ENCODE measurements around the gene TNFSF4. TPM values are rescaled to one million over a fixed set of nuclear protein-coding genes. Genes with fewer than 3 reads are reported as not detected.

Gene TNFSF4
- total and polyA plus RNA-seq, 2 donors (not counting 1 experiment from before 2014, with no cell fraction given) = 3.3 to 20.9 TPM

DNA sequence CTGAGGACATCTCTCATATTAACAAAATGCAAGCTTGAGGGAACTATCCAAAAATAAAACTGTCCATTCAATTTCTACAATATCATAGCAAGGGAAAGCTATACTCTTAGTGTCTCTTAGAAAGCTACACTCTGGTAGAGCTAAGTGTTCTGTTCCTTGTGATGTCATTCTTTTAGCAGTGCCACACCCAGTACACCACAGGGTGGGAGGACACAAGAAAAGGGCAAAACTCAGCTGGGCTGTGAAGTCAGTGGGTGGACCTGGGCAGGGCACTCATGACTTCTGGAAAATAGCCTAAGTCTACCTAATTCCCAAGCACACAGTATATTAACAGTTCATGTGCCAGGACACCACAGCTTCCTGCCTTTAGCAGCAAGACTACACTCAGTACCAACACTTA is 42.2 kb upstream of the TNFSF4 start:
- Histone ChIP-seq H3K9me3 (ENCODE audit: control insufficient read depth, insufficient read depth, low read depth, low read length) (no peaks in the 10 kb centered on the region), H3K79me2 (ENCODE audit: control insufficient read depth, insufficient read depth, low read length) (no peaks in the 10 kb centered on the region), H3K27ac (ENCODE audit: insufficient read depth, low read length) (no peak overlapping the region), H2AFZ (ENCODE audit: low read length) (no peak overlapping the region), H3K4me3 (replicated peaks in 1 of 4; ENCODE audit: control extremely low read depth in 1 of 4, insufficient read depth in 1 of 4, low read depth in 3 of 4, low read length in 4 of 4) (no peak overlapping the region), H3K9ac (ENCODE audit: insufficient read depth, low read length) (no peak overlapping the region), H3K36me3 (ENCODE audit: control insufficient read depth, insufficient read depth, low read length) (no peaks in the 10 kb centered on the region), H3K4me1 (ENCODE audit: control insufficient read depth, extremely low read depth, insufficient read depth, low read length) (no peaks in the 10 kb centered on the region), H3K27me3 (ENCODE audit: control insufficient read depth, insufficient read depth, low read length) (no peaks in the 10 kb centered on the region), H4K20me1 (ENCODE audit: control insufficient read depth, extremely low read depth, insufficient read depth, low read length) (no peaks in the 10 kb centered on the region), H3K4me2 (ENCODE audit: extremely low read depth, insufficient read depth, low read length) (no peak overlapping the region)
- DNase-seq (ENCODE audit: low read depth in 2 of 2) = peak; percentile 50 to 84
- no peak for TF ChIP-seq EZH2 (IDR thresholded peaks at IDR 0.05; ENCODE audit: low read length, missing control alignments)
- TF ChIP-seq, protein P1, sequence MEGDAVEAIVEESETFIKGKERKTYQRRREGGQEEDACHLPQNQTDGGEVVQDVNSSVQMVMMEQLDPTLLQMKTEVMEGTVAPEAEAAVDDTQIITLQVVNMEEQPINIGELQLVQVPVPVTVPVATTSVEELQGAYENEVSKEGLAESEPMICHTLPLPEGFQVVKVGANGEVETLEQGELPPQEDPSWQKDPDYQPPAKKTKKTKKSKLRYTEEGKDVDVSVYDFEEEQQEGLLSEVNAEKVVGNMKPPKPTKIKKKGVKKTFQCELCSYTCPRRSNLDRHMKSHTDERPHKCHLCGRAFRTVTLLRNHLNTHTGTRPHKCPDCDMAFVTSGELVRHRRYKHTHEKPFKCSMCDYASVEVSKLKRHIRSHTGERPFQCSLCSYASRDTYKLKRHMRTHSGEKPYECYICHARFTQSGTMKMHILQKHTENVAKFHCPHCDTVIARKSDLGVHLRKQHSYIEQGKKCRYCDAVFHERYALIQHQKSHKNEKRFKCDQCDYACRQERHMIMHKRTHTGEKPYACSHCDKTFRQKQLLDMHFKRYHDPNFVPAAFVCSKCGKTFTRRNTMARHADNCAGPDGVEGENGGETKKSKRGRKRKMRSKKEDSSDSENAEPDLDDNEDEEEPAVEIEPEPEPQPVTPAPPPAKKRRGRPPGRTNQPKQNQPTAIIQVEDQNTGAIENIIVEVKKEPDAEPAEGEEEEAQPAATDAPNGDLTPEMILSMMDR (conservative IDR thresholded peaks at IDR 0.05 in 1 of 2, IDR thresholded peaks at IDR 0.05 in 1 of 2; ENCODE audit: low read depth in 1 of 2, low read length in 2 of 2) = no peak

DNA sequence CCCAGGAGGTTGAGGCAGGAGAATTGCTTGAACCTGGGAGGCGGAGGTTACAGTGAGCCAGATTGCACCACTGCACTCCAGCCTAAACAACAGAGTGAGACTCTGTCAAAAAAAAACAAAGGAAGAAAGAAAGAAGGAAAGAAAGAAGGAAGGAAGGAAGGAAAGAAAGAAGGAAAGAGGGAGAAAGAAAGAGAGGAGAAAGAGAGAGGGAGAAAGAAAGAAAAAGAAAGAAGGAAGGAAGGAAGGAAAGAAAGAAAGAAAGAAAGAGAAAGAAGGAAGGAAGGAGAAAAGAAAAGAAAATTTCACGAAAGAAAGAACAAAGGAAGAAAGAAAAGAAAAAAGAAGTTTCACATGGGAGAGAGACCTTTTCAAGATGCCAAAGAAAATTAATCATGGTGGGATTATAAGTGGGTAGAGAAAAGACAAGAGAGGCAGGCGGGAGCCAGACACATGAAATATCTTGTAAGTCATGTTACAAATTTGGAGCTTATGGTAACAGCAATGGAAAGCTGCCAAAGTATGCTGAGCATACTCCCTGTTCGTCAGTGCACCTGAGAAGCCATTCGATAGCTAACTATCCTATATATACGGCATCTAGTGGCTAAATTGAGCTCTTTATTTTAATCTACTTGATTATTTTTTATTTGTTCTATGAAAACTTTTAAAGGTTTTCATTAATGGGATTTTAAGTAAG is 41.3 kb upstream of the TNFSF4 start:
- Histone ChIP-seq H3K9ac (ENCODE audit: insufficient read depth, low read length) (no peak overlapping the region), H2AFZ (ENCODE audit: low read length) (no peak overlapping the region), H3K27me3 (ENCODE audit: control insufficient read depth, insufficient read depth, low read length) (no peaks in the 10 kb centered on the region), H3K4me3 (replicated peaks in 1 of 4; ENCODE audit: control extremely low read depth in 1 of 4, insufficient read depth in 1 of 4, low read depth in 3 of 4, low read length in 4 of 4) (no peak overlapping the region), H3K27ac (ENCODE audit: insufficient read depth, low read length) (no peak overlapping the region), H3K4me1 (ENCODE audit: control insufficient read depth, extremely low read depth, insufficient read depth, low read length) (no peaks in the 10 kb centered on the region), H3K79me2 (ENCODE audit: control insufficient read depth, insufficient read depth, low read length) (no peaks in the 10 kb centered on the region), H3K4me2 (ENCODE audit: extremely low read depth, insufficient read depth, low read length) (no peak overlapping the region), H3K9me3 (ENCODE audit: control insufficient read depth, insufficient read depth, low read depth, low read length) (no peaks in the 10 kb centered on the region), H3K36me3 (ENCODE audit: control insufficient read depth, insufficient read depth, low read length) (no peaks in the 10 kb centered on the region), H4K20me1 (ENCODE audit: control insufficient read depth, extremely low read depth, insufficient read depth, low read length) (no peaks in the 10 kb centered on the region)
- TF ChIP-seq, protein P1 (conservative IDR thresholded peaks at IDR 0.05 in 1 of 2, IDR thresholded peaks at IDR 0.05 in 1 of 2; ENCODE audit: low read depth in 1 of 2, low read length in 2 of 2) = no peak
- no peak for DNase-seq (ENCODE audit: low read depth in 2 of 2)

DNA sequence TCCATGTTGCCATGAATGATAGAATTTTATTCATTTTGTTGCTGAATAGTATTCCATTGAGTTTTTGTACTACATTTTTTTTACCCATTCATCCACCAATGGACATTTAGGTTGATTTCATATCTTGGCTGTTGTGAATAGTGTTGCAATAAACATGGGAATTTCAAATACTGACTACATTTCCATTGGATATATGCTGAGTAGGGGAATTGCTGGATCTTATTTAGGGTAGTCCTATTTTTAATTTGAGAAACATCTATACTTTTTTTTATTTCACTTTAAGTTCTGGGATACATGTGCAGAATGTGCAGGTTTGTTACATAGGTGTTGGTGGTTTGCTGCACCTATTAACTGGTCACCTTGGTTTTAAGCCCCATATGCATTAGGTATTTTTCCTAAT is 38.8 kb upstream of the TNFSF4 start:
- H3K27ac ChIP-seq (ENCODE audit: insufficient read depth, low read length) = no peak overlapping the region
- no peak overlapping the region for H2AFZ ChIP-seq (ENCODE audit: low read length)
- no peak overlapping the region for H3K4me3 ChIP-seq (replicated peaks in 1 of 4; ENCODE audit: control extremely low read depth in 1 of 4, insufficient read depth in 1 of 4, low read depth in 3 of 4, low read length in 4 of 4)
- H3K4me2 ChIP-seq (ENCODE audit: extremely low read depth, insufficient read depth, low read length) = no peak overlapping the region
- no peaks in the 10 kb centered on the region for H3K27me3 ChIP-seq (ENCODE audit: control insufficient read depth, insufficient read depth, low read length)
- no peaks in the 10 kb centered on the region for H3K4me1 ChIP-seq (ENCODE audit: control insufficient read depth, extremely low read depth, insufficient read depth, low read length)
- H3K9ac ChIP-seq (ENCODE audit: insufficient read depth, low read length) = no peak overlapping the region
- H3K36me3 ChIP-seq (ENCODE audit: control insufficient read depth, insufficient read depth, low read length) = no peaks in the 10 kb centered on the region
- no peaks in the 10 kb centered on the region for H4K20me1 ChIP-seq (ENCODE audit: control insufficient read depth, extremely low read depth, insufficient read depth, low read length)
- no peaks in the 10 kb centered on the region for H3K9me3 ChIP-seq (ENCODE audit: control insufficient read depth, insufficient read depth, low read depth, low read length)
- DNase-seq (ENCODE audit: low read depth in 2 of 2) = no peak
- H3K79me2 ChIP-seq (ENCODE audit: control insufficient read depth, insufficient read depth, low read length) = no peaks in the 10 kb centered on the region
- TF ChIP-seq, protein P1 (conservative IDR thresholded peaks at IDR 0.05 in 1 of 2, IDR thresholded peaks at IDR 0.05 in 1 of 2; ENCODE audit: low read depth in 1 of 2, low read length in 2 of 2) = no peak
- TF ChIP-seq EZH2 (IDR thresholded peaks at IDR 0.05; ENCODE audit: low read length, missing control alignments) = no peak

Data from fibroblast of lung (primary cell).